ENCODE measurements around the gene ALDH4A1.

The ALDH4A1 gene

DNA sequence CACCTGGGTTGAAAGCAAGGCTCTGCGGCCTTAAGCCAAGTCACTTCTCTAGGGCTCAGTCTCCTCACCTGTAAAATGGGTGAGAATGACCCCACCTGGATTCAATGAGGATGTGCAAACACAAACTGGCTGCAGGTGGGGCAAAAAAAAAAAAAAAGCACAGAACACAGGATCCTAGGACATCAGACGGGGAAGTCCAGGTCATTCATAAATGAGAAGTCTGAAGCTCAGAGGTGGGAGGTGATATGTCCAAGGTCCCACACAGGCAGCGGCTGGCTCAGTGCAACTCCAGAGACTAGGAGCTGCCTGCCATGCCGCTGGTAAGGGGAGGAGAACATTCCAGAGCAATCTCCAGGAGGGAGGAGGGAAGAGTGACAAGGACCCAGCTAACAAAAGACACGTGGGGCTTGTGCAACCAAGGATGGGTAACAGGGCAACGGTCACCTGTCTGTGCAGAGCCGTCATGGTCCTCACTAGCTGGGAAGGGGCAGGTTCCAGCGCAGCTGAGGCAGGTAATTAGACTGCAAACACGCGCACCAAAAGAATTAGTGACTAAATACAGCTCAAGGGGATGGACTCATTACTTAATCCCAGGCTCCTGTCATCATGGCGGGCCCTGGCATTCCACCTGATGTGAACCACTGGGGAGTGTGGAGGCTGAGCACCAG is 34.6 kb upstream of the ALDH4A1 start:
- H2BK120ac ChIP-seq (ENCODE audit: low read depth, low read length), result no peak overlapping the region
- no peak overlapping the region for H3K27ac ChIP-seq (ENCODE audit: low read depth, low read length)
- no peak overlapping the region for H3K23ac ChIP-seq (ENCODE audit: low read length)
- no peak overlapping the region for H3K4me2 ChIP-seq (ENCODE audit: low read length)
- no CpG with 5 or more reads among the region's 11 CpGs for WGBS (ENCODE audit: extremely low coverage, insufficient coverage, low lambda C conversion rate)
- no peak overlapping the region for H2BK5ac ChIP-seq (ENCODE audit: low read length)
- H3K56ac ChIP-seq (ENCODE audit: low read length), result no peak overlapping the region
- H4K5ac ChIP-seq (ENCODE audit: low read length), result no peak overlapping the region
- no peak overlapping the region for H3K18ac ChIP-seq (ENCODE audit: low read length)
- H4K8ac ChIP-seq (ENCODE audit: low read depth, low read length), result no peak overlapping the region
- H3K79me1 ChIP-seq (ENCODE audit: low read length), result peaks cover 1% of the 10 kb centered on the region
- peaks cover 4% of the 10 kb centered on the region for H3K79me2 ChIP-seq (ENCODE audit: control insufficient read depth, insufficient read depth, low read length)
- H3K4me3 ChIP-seq (ENCODE audit: low read length), result no peak overlapping the region
- H2AK5ac ChIP-seq (ENCODE audit: low read length), result no peak overlapping the region
- no peaks in the 10 kb centered on the region for H3K36me3 ChIP-seq (ENCODE audit: control insufficient read depth, insufficient read depth, low read length)
- peak; percentile 49 for DNase-seq
- no peak overlapping the region for H3K9ac ChIP-seq (ENCODE audit: low read length)
- no peaks in the 10 kb centered on the region for H3K27me3 ChIP-seq (ENCODE audit: insufficient read depth, low read length, poor library complexity)
- H3K4me1 ChIP-seq (ENCODE audit: control insufficient read depth, low read depth, low read length), result peaks cover 13% of the 10 kb centered on the region
- no peak overlapping the region for H3K4ac ChIP-seq (ENCODE audit: low read depth, low read length)
- no peak overlapping the region for H2BK15ac ChIP-seq (replicated peaks; ENCODE audit: low read depth)

DNA sequence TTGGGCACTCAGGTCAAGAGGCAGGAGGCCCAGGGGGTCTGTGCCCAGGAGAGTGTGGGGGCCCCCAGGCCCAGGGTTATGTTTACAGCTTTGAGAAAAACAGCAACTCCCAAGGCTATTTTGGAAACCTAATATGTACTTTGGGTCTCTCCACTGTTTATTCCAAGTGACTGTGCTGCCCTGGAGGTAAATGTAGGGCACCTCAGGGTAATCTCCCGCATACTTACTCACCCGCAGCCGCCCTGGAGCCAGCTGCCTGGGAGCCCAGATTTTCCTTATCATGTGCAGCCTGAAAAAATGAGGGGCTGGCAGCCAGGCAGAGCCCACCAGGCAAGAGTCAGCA is 34.1 kb upstream of the ALDH4A1 start:
- H3K4me3 ChIP-seq (ENCODE audit: low read length), result no peak overlapping the region
- H3K23ac ChIP-seq (ENCODE audit: low read length), result peak overlapping the region; percentile 85
- H3K79me1 ChIP-seq (ENCODE audit: low read length), result peaks cover 4% of the 10 kb centered on the region
- H4K5ac ChIP-seq (ENCODE audit: low read length), result no peak overlapping the region
- no CpG with 5 or more reads among the region's 3 CpGs for WGBS (ENCODE audit: extremely low coverage, insufficient coverage, low lambda C conversion rate)
- H2AK5ac ChIP-seq (ENCODE audit: low read length), result no peak overlapping the region
- no peak overlapping the region for H2BK5ac ChIP-seq (ENCODE audit: low read length)
- no peaks in the 10 kb centered on the region for H3K36me3 ChIP-seq (ENCODE audit: control insufficient read depth, insufficient read depth, low read length)
- peaks cover 9% of the 10 kb centered on the region for H3K4me1 ChIP-seq (ENCODE audit: control insufficient read depth, low read depth, low read length)
- no peak overlapping the region for H2BK15ac ChIP-seq (replicated peaks; ENCODE audit: low read depth)
- no peak overlapping the region for H3K27ac ChIP-seq (ENCODE audit: low read depth, low read length)
- H3K18ac ChIP-seq (ENCODE audit: low read length), result no peak overlapping the region
- peaks cover 5% of the 10 kb centered on the region for H3K79me2 ChIP-seq (ENCODE audit: control insufficient read depth, insufficient read depth, low read length)
- H3K4me2 ChIP-seq (ENCODE audit: low read length), result no peak overlapping the region
- no peak for DNase-seq
- H2BK120ac ChIP-seq (ENCODE audit: low read depth, low read length), result no peak overlapping the region
- no peaks in the 10 kb centered on the region for H3K27me3 ChIP-seq (ENCODE audit: insufficient read depth, low read length, poor library complexity)
- H4K8ac ChIP-seq (ENCODE audit: low read depth, low read length), result no peak overlapping the region
- H3K56ac ChIP-seq (ENCODE audit: low read length), result no peak overlapping the region
- no peak overlapping the region for H3K4ac ChIP-seq (ENCODE audit: low read depth, low read length)
- H3K9ac ChIP-seq (ENCODE audit: low read length), result no peak overlapping the region

DNA sequence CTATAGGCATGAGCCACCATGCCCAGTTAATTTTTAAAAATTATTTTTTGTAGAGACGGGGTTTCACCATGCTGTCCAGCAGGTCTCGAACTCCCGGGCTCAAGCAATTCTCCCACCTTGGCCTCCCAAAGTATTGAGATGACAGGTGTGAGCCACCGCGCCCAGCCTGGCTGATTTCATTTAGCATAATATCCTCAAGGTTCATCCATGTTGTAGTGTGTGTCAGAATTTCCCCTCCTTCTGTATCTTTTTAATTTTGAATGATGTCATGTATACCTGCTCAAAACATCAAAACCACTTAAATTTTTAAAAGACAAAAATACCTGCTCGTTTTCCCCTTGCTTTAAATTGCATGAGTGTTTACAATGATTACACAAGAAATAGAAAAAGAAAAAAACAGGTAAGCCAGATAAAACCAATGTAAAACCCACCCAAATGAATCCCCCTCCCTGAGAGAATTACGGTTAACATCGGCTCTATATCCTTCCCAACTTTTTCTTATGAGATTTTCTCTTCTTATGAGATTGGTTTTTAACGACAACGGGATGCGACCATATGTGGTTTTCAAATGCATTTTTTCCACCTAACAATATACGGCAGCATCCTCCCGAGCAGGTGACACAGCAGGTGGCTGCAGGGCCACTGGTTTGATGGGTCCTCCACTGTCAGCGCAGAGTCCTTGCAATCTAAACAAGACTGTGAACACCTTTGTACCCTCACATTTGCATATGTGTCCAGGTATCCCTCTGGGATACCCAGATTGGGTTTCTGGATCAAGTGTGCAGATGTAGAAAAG is 32.0 kb upstream of the ALDH4A1 start:
- H3K79me2 ChIP-seq (ENCODE audit: control insufficient read depth, insufficient read depth, low read length), result peaks cover 2% of the 10 kb centered on the region
- no peak overlapping the region for H2AK5ac ChIP-seq (ENCODE audit: low read length)
- no peak for DNase-seq
- H3K4me2 ChIP-seq (ENCODE audit: low read length), result no peak overlapping the region
- no peak overlapping the region for H3K23ac ChIP-seq (ENCODE audit: low read length)
- H3K27me3 ChIP-seq (ENCODE audit: insufficient read depth, low read length, poor library complexity), result no peaks in the 10 kb centered on the region
- no peaks in the 10 kb centered on the region for H3K36me3 ChIP-seq (ENCODE audit: control insufficient read depth, insufficient read depth, low read length)
- no peak overlapping the region for H3K9ac ChIP-seq (ENCODE audit: low read length)
- H3K18ac ChIP-seq (ENCODE audit: low read length), result no peak overlapping the region
- H3K56ac ChIP-seq (ENCODE audit: low read length), result no peak overlapping the region
- no peak overlapping the region for H3K4me3 ChIP-seq (ENCODE audit: low read length)
- H3K4ac ChIP-seq (ENCODE audit: low read depth, low read length), result no peak overlapping the region
- no peak overlapping the region for H2BK120ac ChIP-seq (ENCODE audit: low read depth, low read length)
- WGBS (ENCODE audit: extremely low coverage, insufficient coverage, low lambda C conversion rate), result no CpG with 5 or more reads among the region's 14 CpGs
- no peak overlapping the region for H2BK15ac ChIP-seq (replicated peaks; ENCODE audit: low read depth)
- H3K4me1 ChIP-seq (ENCODE audit: control insufficient read depth, low read depth, low read length), result peaks cover 9% of the 10 kb centered on the region
- H4K8ac ChIP-seq (ENCODE audit: low read depth, low read length), result no peak overlapping the region
- no peak overlapping the region for H3K27ac ChIP-seq (ENCODE audit: low read depth, low read length)
- H4K5ac ChIP-seq (ENCODE audit: low read length), result no peak overlapping the region
- H2BK5ac ChIP-seq (ENCODE audit: low read length), result no peak overlapping the region
- H3K79me1 ChIP-seq (ENCODE audit: low read length), result peaks cover 7% of the 10 kb centered on the region

DNA sequence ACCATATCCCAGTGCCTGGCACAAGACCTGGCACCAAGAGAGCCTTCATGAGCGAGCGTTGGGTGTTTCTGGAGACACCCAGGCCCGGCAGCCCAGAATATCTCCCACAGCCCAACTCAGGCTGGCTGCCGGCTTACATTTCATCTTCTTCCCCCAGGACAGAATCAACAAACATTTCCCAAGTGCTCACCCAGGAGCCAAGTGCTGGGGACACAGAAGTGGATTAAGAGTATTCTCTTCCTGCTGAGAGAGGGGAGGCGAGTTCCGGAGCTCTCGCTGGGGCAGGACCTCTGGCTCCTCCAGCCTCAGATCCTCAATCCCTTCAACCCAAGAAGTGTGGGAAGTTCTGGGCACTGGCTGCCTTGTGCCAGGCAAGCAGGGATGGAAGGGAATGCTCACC is 30.5 kb upstream of the ALDH4A1 start:
- H3K18ac ChIP-seq (ENCODE audit: low read length), result no peak overlapping the region

DNA sequence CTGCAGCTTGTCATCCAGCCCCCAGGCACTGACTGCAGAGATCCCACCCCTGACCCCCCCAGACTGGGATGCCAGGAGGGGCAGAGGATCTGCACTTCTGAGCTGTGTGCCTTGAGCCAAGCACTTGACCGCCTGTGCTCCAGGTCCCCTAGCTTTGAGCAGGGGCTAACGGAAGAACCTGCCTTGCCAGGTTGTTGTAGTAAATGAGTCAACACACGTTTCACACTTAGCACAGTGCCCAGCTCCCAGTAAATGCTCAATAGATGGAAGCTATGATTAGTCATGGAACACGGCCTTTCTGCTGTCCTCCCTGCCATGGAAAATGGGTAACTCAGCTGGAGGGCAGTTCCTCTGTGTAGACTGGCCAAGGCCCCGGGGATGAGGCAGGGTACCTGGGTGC is 30.0 kb upstream of the ALDH4A1 start:
- Histone ChIP-seq H3K18ac (ENCODE audit: low read length) (no peak overlapping the region), H3K4me2 (ENCODE audit: low read length) (no peak overlapping the region), H3K9ac (ENCODE audit: low read length) (no peak overlapping the region), H2AK5ac (ENCODE audit: low read length) (no peak overlapping the region), H3K79me2 (ENCODE audit: control insufficient read depth, insufficient read depth, low read length) (peaks cover 4% of the 10 kb centered on the region), H3K23ac (ENCODE audit: low read length) (no peak overlapping the region), H3K36me3 (ENCODE audit: control insufficient read depth, insufficient read depth, low read length) (no peaks in the 10 kb centered on the region), H2BK15ac (replicated peaks; ENCODE audit: low read depth) (no peak overlapping the region), H3K56ac (ENCODE audit: low read length) (no peak overlapping the region), H3K27me3 (ENCODE audit: insufficient read depth, low read length, poor library complexity) (no peaks in the 10 kb centered on the region), H3K27ac (ENCODE audit: low read depth, low read length) (no peak overlapping the region), H3K4me3 (ENCODE audit: low read length) (no peak overlapping the region), H4K5ac (ENCODE audit: low read length) (no peak overlapping the region), H3K4me1 (ENCODE audit: control insufficient read depth, low read depth, low read length) (peaks cover 9% of the 10 kb centered on the region), H2BK120ac (ENCODE audit: low read depth, low read length) (no peak overlapping the region), H3K79me1 (ENCODE audit: low read length) (peaks cover 7% of the 10 kb centered on the region), H4K8ac (ENCODE audit: low read depth, low read length) (no peak overlapping the region), H2BK5ac (ENCODE audit: low read length) (no peak overlapping the region), H3K4ac (ENCODE audit: low read depth, low read length) (no peak overlapping the region)
- WGBS (ENCODE audit: extremely low coverage, insufficient coverage, low lambda C conversion rate), result no CpG with 5 or more reads among the region's 5 CpGs
- no peak for DNase-seq

More for the DNA sequence above, 30.5 kb upstream of the ALDH4A1 start:
- Histone ChIP-seq H3K36me3 (ENCODE audit: control insufficient read depth, insufficient read depth, low read length) (no peaks in the 10 kb centered on the region), H2BK5ac (ENCODE audit: low read length) (no peak overlapping the region), H3K79me2 (ENCODE audit: control insufficient read depth, insufficient read depth, low read length) (peaks cover 4% of the 10 kb centered on the region), H2BK120ac (ENCODE audit: low read depth, low read length) (no peak overlapping the region), H3K56ac (ENCODE audit: low read length) (no peak overlapping the region), H4K8ac (ENCODE audit: low read depth, low read length) (no peak overlapping the region), H3K4me3 (ENCODE audit: low read length) (no peak overlapping the region), H4K5ac (ENCODE audit: low read length) (no peak overlapping the region), H2BK15ac (replicated peaks; ENCODE audit: low read depth) (no peak overlapping the region), H3K9ac (ENCODE audit: low read length) (no peak overlapping the region), H2AK5ac (ENCODE audit: low read length) (no peak overlapping the region), H3K79me1 (ENCODE audit: low read length) (peaks cover 7% of the 10 kb centered on the region), H3K4me1 (ENCODE audit: control insufficient read depth, low read depth, low read length) (peaks cover 9% of the 10 kb centered on the region), H3K4me2 (ENCODE audit: low read length) (no peak overlapping the region), H3K23ac (ENCODE audit: low read length) (no peak overlapping the region), H3K27me3 (ENCODE audit: insufficient read depth, low read length, poor library complexity) (no peaks in the 10 kb centered on the region), H3K27ac (ENCODE audit: low read depth, low read length) (no peak overlapping the region), H3K4ac (ENCODE audit: low read depth, low read length) (no peak overlapping the region)
- WGBS (ENCODE audit: extremely low coverage, insufficient coverage, low lambda C conversion rate), result no CpG with 5 or more reads among the region's 7 CpGs
- no peak for DNase-seq
